H1 (cell line): Measurements from ENCODE around the gene C16orf54. TPM values are rescaled to one million over a fixed set of nuclear protein-coding genes. Genes with fewer than 3 reads are reported as not detected.

Experiments used
- CTCF ChIA-PET: fragments of 300-600 bp; sonication (Branson Sonifier 250); formaldehyde crosslinking; loops from one replicate; lab custom pipeline; 2021; ENCODE audit not compliant: partially characterized antibody; lab: Charles Lee
- POLR2A ChIA-PET: fragments of 300-600 bp; sonication (Branson Sonifier 250); formaldehyde crosslinking; loops from one replicate; lab custom pipeline; 2021; ENCODE audit warnings: inconsistent platforms; ENCODE audit not compliant: partially characterized antibody; lab: Charles Lee
- DNase-seq, 2 experiments: peaks; one replicate each; pipeline versions ENCODE4 v3.0.0 to v3.0.0-alpha.2; 2010 to 2022; ENCODE audit warnings: low spot score in 2 of 2, low read depth in 1 of 2, mixed read lengths in 1 of 2
- FAIRE-seq: peaks from 2 replicates; lab custom pipeline; 2011; peaks lifted over from hg19 to GRCh38; lab: Jason Lieb, UNC
- H2AFZ ChIP-seq: 2 replicates; pipeline ENCODE4 v1.8.1; 2012; ENCODE audit warnings: low read length, inconsistent platforms
- H2AK5ac ChIP-seq: 2 replicates; pipeline ENCODE4 v1.6.1; 2013; ENCODE audit warnings: low read depth, low read length
- H2BK120ac ChIP-seq: replicated peaks from 2 replicates; pipeline ENCODE3; 2013; ENCODE audit warnings: low read depth, low read length, inconsistent platforms
- H2BK12ac ChIP-seq: 2 replicates; pipeline ENCODE4 v1.6.1; 2013; ENCODE audit warnings: low read depth, low read length
- H2BK15ac ChIP-seq: 2 replicates; pipeline ENCODE4 v1.6.1; 2013; ENCODE audit warnings: low read length
- H2BK20ac ChIP-seq: 2 replicates; pipeline ENCODE4 v1.6.1; 2013; ENCODE audit warnings: low read length
- H2BK5ac ChIP-seq: 2 replicates; pipeline ENCODE4 v1.6.1; 2013; ENCODE audit warnings: low read depth, low read length
- H3K14ac ChIP-seq: 2 replicates; pipeline ENCODE4 v1.6.1; 2013; ENCODE audit warnings: inconsistent platforms; ENCODE audit not compliant: insufficient read length
- H3K18ac ChIP-seq: 2 replicates; pipeline ENCODE4 v1.6.1; 2013; ENCODE audit warnings: low read length; ENCODE audit errors: extremely low read depth
- H3K23ac ChIP-seq: 2 replicates; pipeline ENCODE4 v1.6.1; 2013; ENCODE audit warnings: inconsistent platforms; ENCODE audit not compliant: insufficient read length
- H3K23me2 ChIP-seq: 2 replicates; pipeline ENCODE4 v1.6.1; 2013; ENCODE audit warnings: low read depth, low read length
- H3K27ac ChIP-seq: 2 replicates; pipeline ENCODE4 v1.6.1; 2011; ENCODE audit warnings: low read depth, low read length, inconsistent platforms
- H3K27me3 ChIP-seq, 4 experiments: replicated peaks in 1 of 4; 1 replicate in 1 of 4; 2 replicates in 3 of 4; pipeline versions ENCODE4 v1.6.1 to v1.8.1; 2011 to 2013; ENCODE audit warnings: low read length in 3 of 4, mild to moderate bottlenecking in 3 of 4, inconsistent platforms in 2 of 4, mixed read lengths in 2 of 4, moderate library complexity in 1 of 4; ENCODE audit not compliant: control insufficient read depth in 3 of 4, insufficient read depth in 3 of 4; ENCODE audit errors: extremely low read depth in 1 of 4
- H3K36me3 ChIP-seq, 4 experiments: 2 replicates each; pipeline versions ENCODE4 v1.6.1 to v1.8.1; 2011 to 2013; ENCODE audit warnings: mild to moderate bottlenecking in 4 of 4, low read length in 3 of 4, moderate library complexity in 2 of 4, control low read depth in 1 of 4, inconsistent platforms in 1 of 4; ENCODE audit not compliant: insufficient read depth in 4 of 4, control insufficient read depth in 2 of 4
- H3K4ac ChIP-seq: replicated peaks from 2 replicates; pipeline ENCODE3; 2013; ENCODE audit warnings: low read length, low read depth, mixed read lengths, inconsistent platforms; ENCODE audit not compliant: insufficient read length
- H3K4me1 ChIP-seq, 4 experiments: replicated peaks in 1 of 4; 1 replicate in 1 of 4; 2 replicates in 3 of 4; pipeline versions ENCODE4 v1.6.1 to v1.8.1; 2011 to 2013; ENCODE audit warnings: low read length in 3 of 4, inconsistent platforms in 2 of 4, mixed read lengths in 1 of 4; ENCODE audit not compliant: insufficient read depth in 4 of 4, control insufficient read depth in 3 of 4
- H3K4me2 ChIP-seq, 2 experiments: 2 replicates each; pipeline versions ENCODE4 v1.6.1 to v1.8.1; 2011 to 2013; ENCODE audit warnings: low read depth in 2 of 2, low read length in 2 of 2, control low read depth in 1 of 2, inconsistent platforms in 1 of 2, mild to moderate bottlenecking in 1 of 2; ENCODE audit not compliant: insufficient read depth in 1 of 2
- H3K4me3 ChIP-seq, 4 experiments: fragments of 200-600, 300-600 bp in 1 of 4; sonication (generic), shearing (Covaris generic), sonication (Bioruptor Twin) in 1 of 4; 2 replicates each; pipeline versions ENCODE4 v1.5.1 to v1.8.1; 2011 to 2016; ENCODE audit warnings: low read length in 4 of 4, low read depth in 3 of 4, control low read depth in 2 of 4, inconsistent platforms in 2 of 4, mild to moderate bottlenecking in 2 of 4, mixed read lengths in 1 of 4, moderate library complexity in 1 of 4; ENCODE audit not compliant: insufficient read depth in 2 of 4; ENCODE audit errors: extremely low read depth in 1 of 4
- H3K56ac ChIP-seq: replicated peaks from 2 replicates; pipeline ENCODE3; 2013; ENCODE audit warnings: low read depth, mild to moderate bottlenecking, mixed read lengths, low read length, inconsistent platforms; ENCODE audit not compliant: insufficient read length
- H3K79me1 ChIP-seq: 2 replicates; pipeline ENCODE4 v1.6.1; 2013; ENCODE audit warnings: low read depth, low read length, control low read depth
- H3K79me2 ChIP-seq, 2 experiments: 2 replicates each; pipeline versions ENCODE4 v1.6.1 to v1.8.1; 2012 to 2013; ENCODE audit warnings: low read length in 2 of 2, mild to moderate bottlenecking in 2 of 2, inconsistent platforms in 1 of 2; ENCODE audit not compliant: insufficient read depth in 2 of 2, control insufficient read depth in 1 of 2
- H3K9ac ChIP-seq, 4 experiments: replicated peaks in 1 of 4; 1 replicate in 1 of 4; 2 replicates in 3 of 4; pipeline versions ENCODE4 v1.6.1 to v1.8.1; 2011 to 2013; ENCODE audit warnings: low read depth in 3 of 4, low read length in 3 of 4, control low read depth in 2 of 4, mild to moderate bottlenecking in 2 of 4, moderate library complexity in 2 of 4, inconsistent platforms in 1 of 4; ENCODE audit errors: extremely low read depth in 1 of 4
- H3K9me3 ChIP-seq, 2 experiments: 2 replicates each; pipeline versions ENCODE4 v1.6.1 to v1.8.1; 2012 to 2013; ENCODE audit warnings: mild to moderate bottlenecking in 2 of 2, moderate library complexity in 2 of 2, control low read depth in 1 of 2, inconsistent platforms in 1 of 2, low read depth in 1 of 2, low read length in 1 of 2, mixed read lengths in 1 of 2; ENCODE audit not compliant: insufficient read depth in 2 of 2
- H4K20me1 ChIP-seq, 2 experiments: replicated peaks in 1 of 2; 2 replicates each; pipeline versions ENCODE3 to v1.8.1; 2011 to 2013; ENCODE audit warnings: inconsistent platforms in 2 of 2, low read length in 2 of 2, mild to moderate bottlenecking in 1 of 2; ENCODE audit not compliant: insufficient read depth in 2 of 2, control insufficient read depth in 1 of 2
- H4K5ac ChIP-seq: 2 replicates; pipeline ENCODE4 v1.6.1; 2013; ENCODE audit warnings: low read length, low read depth, mixed read lengths, inconsistent platforms; ENCODE audit not compliant: insufficient read length
- H4K8ac ChIP-seq: 2 replicates; pipeline ENCODE4 v1.8.0; 2013; ENCODE audit warnings: mild to moderate bottlenecking, moderate library complexity, low read length, inconsistent platforms; ENCODE audit not compliant: insufficient read depth; ENCODE audit errors: extremely low read depth
- H4K91ac ChIP-seq: replicated peaks from 2 replicates; pipeline ENCODE3; 2013; ENCODE audit warnings: low read length, mixed read lengths, inconsistent platforms; ENCODE audit not compliant: insufficient read length
- CTCF ChIP-seq, 3 experiments: IDR thresholded peaks; 1 replicate in 2 of 3; 2 replicates in 1 of 3; pipeline versions ENCODE4 v1.5.1 to v1.6.1; 2011; ENCODE audit warnings: low read length in 3 of 3, mild to moderate bottlenecking in 3 of 3, inconsistent platforms in 2 of 3, low read depth in 1 of 3, moderate library complexity in 1 of 3; ENCODE audit not compliant: insufficient read depth in 1 of 3; ENCODE audit errors: control extremely low read depth in 1 of 3
- JUND ChIP-seq: IDR thresholded peaks from 2 replicates; pipeline ENCODE4 v1.6.1; 2011; ENCODE audit warnings: mild to moderate bottlenecking, improper control_type of control experiment, low read length
- NRF1 ChIP-seq: IDR thresholded peaks from 2 replicates; pipeline ENCODE4 v1.6.1; 2011; ENCODE audit warnings: mild to moderate bottlenecking, low read depth, low read length, improper control_type of control experiment
- POLR2A ChIP-seq, 2 experiments: IDR thresholded peaks; 1 replicate in 1 of 2; 2 replicates in 1 of 2; pipeline ENCODE4 v1.6.1; 2011; ENCODE audit warnings: low read depth in 2 of 2, low read length in 2 of 2, mild to moderate bottlenecking in 2 of 2; ENCODE audit errors: control extremely low read depth in 1 of 2
- POLR2AphosphoS5 ChIP-seq: IDR thresholded peaks from 2 replicates; pipeline ENCODE4 v1.6.1; 2011; ENCODE audit warnings: low read depth, low read length
- RFX5 ChIP-seq: IDR thresholded peaks from 2 replicates; pipeline ENCODE4 v1.6.1; 2011; ENCODE audit warnings: low read depth, low read length, improper control_type of control experiment, borderline replicate concordance
- RXRA ChIP-seq: IDR thresholded peaks from 2 replicates; pipeline ENCODE4 v1.6.1; 2011; ENCODE audit warnings: low read depth, mild to moderate bottlenecking, low read length, moderate library complexity; ENCODE audit not compliant: insufficient read depth
- SP2 ChIP-seq: IDR thresholded peaks from 2 replicates; pipeline ENCODE4 v1.6.1; 2012; ENCODE audit warnings: mild to moderate bottlenecking, low read length, inconsistent platforms
- SUZ12 ChIP-seq: fragments of 200-600 bp; sonication (generic); IDR thresholded peaks from 2 replicates; pipeline ENCODE4 v1.6.1; 2012; ENCODE audit warnings: mild to moderate bottlenecking, inconsistent platforms, low read length, moderate library complexity, mixed read lengths
- TCF12 ChIP-seq: IDR thresholded peaks from 2 replicates; pipeline ENCODE4 v1.6.1; 2011; ENCODE audit warnings: low read depth, mild to moderate bottlenecking, low read length
- WGBS, 2 experiments: shearing (Covaris generic) in 1 of 2; methylation state at CpG; one replicate each; pipeline versions ENCODE4 v1.1.6 to v1.1.7; 2013 to 2015; ENCODE audit warnings: low lambda C conversion rate in 2 of 2, mixed read lengths in 2 of 2, inconsistent platforms in 1 of 2, low coverage in 1 of 2, missing lambda C conversion rate in 1 of 2; ENCODE audit not compliant: insufficient replicate concordance in 2 of 2, insufficient coverage in 1 of 2, insufficient read length in 1 of 2; ENCODE audit errors: extremely low coverage in 1 of 2, missing lambda C conversion rate in 1 of 2; 5-methylcytosine and 5-hydroxymethylcytosine counted together
- polyA plus RNA-seq, 7 experiments: library from polyadenylated mRNA; depleted of rRNA in 3 of 7; stranded (reverse) in 5 of 7; unstranded in 2 of 7; fragments of >200 nt in 5 of 7; fragments of 200-250 nt in 2 of 7; gene quantifications; 1 replicate in 5 of 7; 2 replicates in 1 of 7; 4 replicates in 1 of 7; pipeline versions ENCODE4 v1.2.1 to v1.2.3, GENCODE V29; 2011 to 2013; ENCODE audit warnings: missing spikeins in 2 of 7, mixed read lengths in 2 of 7
- total RNA-seq: library from RNA; stranded (reverse); fragmentation: NEBNext Ultra II Directional; extraction: Animal tissue kit (Norgen Biotek cat#: 25700); gene quantifications from 2 replicates; pipeline ENCODE4 v1.2.1, GENCODE V29; 2021

C16orf54 gene
- total and polyA plus RNA-seq, 2 of the 8 experiments (the other 6 are each of a cell fraction or from before 2014, with no cell fraction given) = not detected

DNA sequence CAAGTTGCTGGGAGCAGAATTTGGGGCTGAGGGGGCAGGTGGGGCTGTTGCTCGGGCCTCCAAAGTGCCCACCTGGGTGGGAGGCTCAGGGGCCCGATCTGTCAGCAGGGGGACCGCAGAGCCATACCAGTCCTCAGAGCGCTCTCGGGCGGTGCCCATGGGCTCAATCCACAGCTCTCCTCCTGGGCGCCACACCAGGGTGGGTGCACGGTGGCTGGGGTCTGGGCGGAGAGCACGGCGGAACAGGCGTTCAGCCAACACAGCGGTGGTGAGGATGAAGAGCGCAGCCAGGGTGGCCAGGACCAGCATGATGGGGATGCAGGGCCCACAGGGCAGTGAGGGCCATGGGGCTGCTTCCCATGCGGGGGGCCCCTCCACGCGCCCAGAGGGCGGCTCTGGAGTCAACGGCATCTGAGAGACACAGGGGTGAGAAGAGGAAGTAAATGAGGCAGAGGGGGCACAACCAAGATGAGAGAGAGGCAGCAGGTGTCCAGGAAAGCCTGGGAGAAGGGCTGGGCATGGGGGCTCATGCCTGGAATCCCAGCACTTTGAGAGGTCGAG lies 1.2 kb downstream of the C16orf54 start:
- Histone ChIP-seq H2AK5ac (no peak overlapping the region), H3K27ac (no peak overlapping the region), H3K18ac (no peak overlapping the region), H3K9ac (no peak overlapping the region; a peak in 1 of 7 replicates), H2BK20ac (no peak overlapping the region), H3K56ac (no peak overlapping the region), H4K91ac (no peak overlapping the region), H3K23me2 (peaks cover 3% of the 10 kb centered on the region; the same call in 1 of the 2 replicates), H3K4me3 (no peak overlapping the region), H3K27me3 (no peaks in the 10 kb centered on the region), H2AFZ (no peak overlapping the region), H3K4ac (no peak overlapping the region), H2BK5ac (no peak overlapping the region), H3K36me3 (peaks cover 0 to 8% (median 0%) of the 10 kb centered on the region in 4 experiments; a peak in 2 of 8 replicates), H3K14ac (no peak overlapping the region), H3K4me2 (no peak overlapping the region), H3K23ac (no peak overlapping the region), H4K8ac (peak overlapping the region; percentile 72; the same call in 1 of the 2 replicates), H2BK15ac (no peak overlapping the region), H3K4me1 (peaks cover 0 to 4% (median 2%) of the 10 kb centered on the region in 4 experiments; a peak in 4 of 7 replicates), H3K9me3 (peaks cover 8 to 9% of the 10 kb centered on the region in 2 experiments; a peak in 2 of 4 replicates), H4K20me1 (peaks cover 12 to 17% of the 10 kb centered on the region in 2 experiments), H4K5ac (no peak overlapping the region), H2BK120ac (no peak overlapping the region), H3K79me2 (no peaks in the 10 kb centered on the region), H2BK12ac (no peak overlapping the region), H3K79me1 (0 out of 2 replicates have a peak, but pooled peaks cover 2% of the 10 kb centered on the region)
- FAIRE-seq (no peak), DNase-seq (no peak)
- ChIA-PET POLR2A (interaction anchor here (0.6 to 4.0 kb wide), 18 partner anchors 10 to 655 kb away, joined by 3 to 25 read pairs (median 6); partner anchors contain the start of genes KIF22 and ZG16), CTCF (interaction anchor here (1.2 to 1.7 kb wide), 2 partner anchors 23 to 53 kb away, joined by 3 read pairs; no protein-coding TSS in a partner anchor)
- WGBS, 2 experiments = 88% methylated on average over 20 of the region's 20 CpGs; no CpG with 5 or more reads in 1 of the 2 experiments
- TF ChIP-seq TCF12 (no peak), SUZ12 (no peak), CTCF (IDR thresholded peaks at IDR 0.05; ENCODE audit: control extremely low read depth in 1 of 3, insufficient read depth in 1 of 3, low read depth in 1 of 3, low read length in 3 of 3) (no peak), NRF1 (no peak), POLR2AphosphoS5 (peak; percentile 28; the same call in 1 of the 2 replicates), SP2 (no peak), RFX5 (no peak), JUND (no peak), POLR2A (IDR thresholded peaks at IDR 0.05; ENCODE audit: control extremely low read depth in 1 of 2, low read depth in 2 of 2, low read length in 2 of 2) (peak in 1 of 2 experiments; percentile 47; a peak in 2 of 3 replicates), RXRA (no peak)
